Keratinocyte (primary cell): ENCODE results near the gene UNC5A.

Experiments used
- CTCF ChIP-seq, 3 experiments: IDR thresholded peaks in 1 of 3; conservative IDR thresholded peaks in 1 of 3; optimal IDR thresholded peaks in 1 of 3; 2 replicates in 2 of 3; 3 replicates in 1 of 3; pipeline versions ENCODE3 to v1.5.1; 2011; ENCODE audit warnings: low read length in 3 of 3, mild to moderate bottlenecking in 3 of 3, moderate library complexity in 2 of 3, control low read depth in 1 of 3, inconsistent platforms in 1 of 3; ENCODE audit not compliant: insufficient read depth in 2 of 3; ENCODE audit errors: extremely low read depth in 1 of 3
- EZH2 ChIP-seq: IDR thresholded peaks from one replicate; pipeline ENCODE4 v1.6.1; 2012; ENCODE audit warnings: inconsistent platforms, mild to moderate bottlenecking, low read length, moderate library complexity

GRCh38 chr5:176833286-176833685, 22.9 kb downstream of the UNC5A start:
- no peak for TF ChIP-seq EZH2
- TF ChIP-seq CTCF (optimal IDR thresholded peaks at IDR 0.05 in 1 of 3, IDR thresholded peaks at IDR 0.05 in 1 of 3, conservative IDR thresholded peaks at IDR 0.05 in 1 of 3; ENCODE audit: extremely low read depth in 1 of 3, insufficient read depth in 2 of 3, low read length in 3 of 3) = no peak
